HepG2 (cell line): ENCODE measurements around the gene IL22RA1.

ENCODE experiments used
- ARID2 ChIP-seq: sonication (generic); formaldehyde crosslinking; IDR thresholded peaks from 2 replicates; pipeline ENCODE4 v1.8.1; 2022; ENCODE audit warnings: mild to moderate bottlenecking, missing genetic modification reagents, borderline replicate concordance
- MYPOP ChIP-seq: sonication (generic); formaldehyde crosslinking; IDR thresholded peaks from 2 replicates; pipeline ENCODE4 v1.8.1; 2023; ENCODE audit warnings: mild to moderate bottlenecking, moderate library complexity, missing genetic modification reagents
- NR1H2 ChIP-seq: sonication (generic); formaldehyde crosslinking; IDR thresholded peaks from 2 replicates; pipeline ENCODE4 v1.8.1; 2022; ENCODE audit warnings: low read depth, missing genetic modification reagents, borderline replicate concordance
- POLR2AphosphoS5 ChIP-seq: IDR thresholded peaks from 2 replicates; pipeline ENCODE4 v1.6.1; 2012; ENCODE audit warnings: low read depth, low read length
- TCF7 ChIP-seq: sonication (generic); IDR thresholded peaks from 2 replicates; pipeline ENCODE4 v1.6.1; 2016; ENCODE audit warnings: antibody characterized with exemption, low read depth

- no peak for TF ChIP-seq ARID2 (CRISPR knock-in tag)
- no peak for TF ChIP-seq TCF7
- no peak for TF ChIP-seq POLR2AphosphoS5
- TF ChIP-seq NR1H2 = no peak
- TF ChIP-seq MYPOP (CRISPR knock-in tag) = no peak
Measured at GRCh38 chr1:24173638-24174575, 31.0 kb upstream of the IL22RA1 start.
